ENCODE data around the gene TESK2. TPM values are rescaled to one million over a fixed set of nuclear protein-coding genes. Genes with fewer than 3 reads are reported as not detected.

The TESK2 gene
- total and polyA plus RNA-seq, 5 donors, result 1.6 to 4.7 (median 4.2) TPM

GRCh38 chr1:45325851-45326506, 165.0 kb downstream of the TESK2 start:
- H3K4me3 ChIP-seq (ENCODE audit: low read length), result peak overlapping the region; percentile 40
- peak in 1 of 2 donors; percentile 5 for ATAC-seq
- intact Hi-C loops (cut with DNase I), result no loop called here

GRCh38 chr1:45322486-45323040, 168.4 kb downstream of the TESK2 start:
- Histone ChIP-seq H3K27me3 (ENCODE audit: control insufficient read depth, insufficient read depth) (no peaks in the 10 kb centered on the region), H3K9me3 (ENCODE audit: control insufficient read depth, low read length) (no peaks in the 10 kb centered on the region), H3K4me1 (ENCODE audit: control insufficient read depth, insufficient read depth, low read length) (no peaks in the 10 kb centered on the region), H3K27ac (ENCODE audit: low read length) (no peak overlapping the region), H3K4me3 (ENCODE audit: low read length) (no peak overlapping the region)
- intact Hi-C loops (cut with DNase I), result no loop called here
- ATAC-seq (no peak), DNase-seq (no peak)
- 86% methylated on average over 10 of the region's 10 CpGs for WGBS

More at GRCh38 chr1:45325851-45326506, 165.0 kb downstream of the TESK2 start:
- Histone ChIP-seq H3K4me1 (ENCODE audit: control insufficient read depth, insufficient read depth, low read length) (no peaks in the 10 kb centered on the region), H3K27me3 (ENCODE audit: control insufficient read depth, insufficient read depth) (no peaks in the 10 kb centered on the region), H3K9me3 (ENCODE audit: control insufficient read depth, low read length) (no peaks in the 10 kb centered on the region), H3K27ac (ENCODE audit: low read length) (no peak overlapping the region)
- DNase-seq, result no peak
- WGBS, result 45% methylated on average over 6 of the region's 6 CpGs

GRCh38 chr1:45321444-45321843, 169.5 kb downstream of the TESK2 start:
- ATAC-seq (no peak), DNase-seq (no peak)
- Histone ChIP-seq H3K27ac (ENCODE audit: low read length) (no peak overlapping the region), H3K9me3 (ENCODE audit: control insufficient read depth, low read length) (no peaks in the 10 kb centered on the region), H3K4me1 (ENCODE audit: control insufficient read depth, insufficient read depth, low read length) (no peaks in the 10 kb centered on the region), H3K4me3 (ENCODE audit: low read length) (no peak overlapping the region), H3K27me3 (ENCODE audit: control insufficient read depth, insufficient read depth) (no peaks in the 10 kb centered on the region)
- intact Hi-C loops (cut with DNase I), result no loop called here
- WGBS, result 87% methylated on average over 5 of the region's 5 CpGs

- DNase-seq, result no peak
- intact Hi-C loops (cut with DNase I), result no loop called here
- Histone ChIP-seq H3K27ac (ENCODE audit: low read length) (no peak overlapping the region), H3K4me3 (ENCODE audit: low read length) (no peak overlapping the region), H3K4me1 (ENCODE audit: control insufficient read depth, insufficient read depth, low read length) (no peaks in the 10 kb centered on the region), H3K27me3 (ENCODE audit: control insufficient read depth, insufficient read depth) (no peaks in the 10 kb centered on the region), H3K9me3 (ENCODE audit: control insufficient read depth, low read length) (no peaks in the 10 kb centered on the region)
- WGBS, result 81% methylated on average over 4 of the region's 4 CpGs
- ATAC-seq, result no peak
Measured at GRCh38 chr1:45319761-45320160, 171.2 kb downstream of the TESK2 start.

DNA sequence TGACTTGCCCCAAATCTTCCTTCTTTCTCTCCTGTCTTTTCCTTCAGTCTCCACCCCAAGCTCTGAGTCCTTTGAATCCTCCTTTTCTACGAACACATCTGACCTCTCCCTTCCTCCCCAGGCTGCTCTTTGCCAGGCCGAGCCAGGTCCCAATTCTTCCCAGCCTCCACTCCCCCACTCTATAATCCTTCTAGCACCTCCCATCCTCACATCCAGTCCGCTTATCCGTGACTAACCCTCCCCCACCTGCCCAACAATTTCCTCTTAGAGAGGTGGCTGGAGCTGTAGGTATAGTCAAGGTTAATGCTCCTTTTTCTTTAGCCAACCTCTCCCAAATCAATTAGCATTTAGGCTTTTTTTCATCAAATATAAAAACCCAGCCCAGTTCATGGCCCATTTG, 173.8 kb downstream of the TESK2 start:
- 55% methylated on average over 4 of the region's 4 CpGs for WGBS
- DNase-seq (no peak), ATAC-seq (no peak)
- Histone ChIP-seq H3K4me1 (ENCODE audit: control insufficient read depth, insufficient read depth, low read length) (no peaks in the 10 kb centered on the region), H3K9me3 (ENCODE audit: control insufficient read depth, low read length) (no peaks in the 10 kb centered on the region), H3K27ac (ENCODE audit: low read length) (no peak overlapping the region), H3K27me3 (ENCODE audit: control insufficient read depth, insufficient read depth) (no peaks in the 10 kb centered on the region), H3K4me3 (ENCODE audit: low read length) (no peak overlapping the region)
- intact Hi-C loops (cut with DNase I), result no loop called here

DNA sequence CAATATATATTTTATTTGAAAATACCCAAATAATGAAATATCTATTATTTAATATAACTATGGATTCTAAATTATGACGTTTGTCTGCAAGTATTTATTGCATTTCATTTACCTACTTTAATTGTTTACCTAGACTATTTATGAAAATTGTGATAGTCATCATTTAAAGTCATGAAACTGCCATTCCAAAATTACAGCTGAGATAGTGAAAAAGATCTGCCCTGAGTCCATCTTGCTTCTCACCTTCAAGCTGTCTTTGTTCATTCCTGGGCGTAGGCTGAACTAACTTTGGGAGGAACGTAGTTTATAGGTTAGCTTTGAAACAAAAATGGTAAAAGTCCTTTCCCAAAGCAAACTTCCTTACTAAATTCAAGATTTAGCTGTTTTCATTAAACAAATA, 176.7 kb downstream of the TESK2 start:
- intact Hi-C loops (cut with DNase I), result no loop called here
- DNase-seq, result no peak
- H3K9me3 ChIP-seq (ENCODE audit: control insufficient read depth, low read length), result no peaks in the 10 kb centered on the region
- no peak overlapping the region for H3K4me3 ChIP-seq (ENCODE audit: low read length)
- WGBS, result 84% methylated on average over 3 of the region's 3 CpGs
- no peaks in the 10 kb centered on the region for H3K27me3 ChIP-seq (ENCODE audit: control insufficient read depth, insufficient read depth)
- no peaks in the 10 kb centered on the region for H3K4me1 ChIP-seq (ENCODE audit: control insufficient read depth, insufficient read depth, low read length)
- no peak for ATAC-seq
- no peak overlapping the region for H3K27ac ChIP-seq (ENCODE audit: low read length)

DNA sequence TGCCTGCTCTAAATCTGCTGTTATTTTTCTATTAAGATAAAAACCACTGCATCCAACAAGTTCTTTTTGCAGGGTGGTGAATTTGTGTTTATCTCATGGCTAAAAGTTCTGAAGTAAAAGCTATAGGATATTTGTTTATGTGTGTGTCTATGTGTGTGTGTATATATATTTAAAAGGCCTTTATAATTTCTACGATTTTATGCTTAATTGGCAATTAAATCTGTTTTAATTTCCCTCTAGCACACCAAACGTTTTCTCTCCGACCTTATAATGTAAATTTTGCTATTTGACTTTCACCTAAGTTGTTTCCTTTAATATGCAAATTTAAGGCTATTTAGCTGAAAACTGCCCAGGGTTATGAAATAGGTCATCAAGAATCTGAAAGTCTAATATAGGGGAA, 184.1 kb downstream of the TESK2 start:
- no peak for ATAC-seq
- Histone ChIP-seq H3K9me3 (ENCODE audit: control insufficient read depth, low read length) (no peaks in the 10 kb centered on the region), H3K27ac (ENCODE audit: low read length) (no peak overlapping the region), H3K4me3 (ENCODE audit: low read length) (no peak overlapping the region), H3K27me3 (ENCODE audit: control insufficient read depth, insufficient read depth) (no peaks in the 10 kb centered on the region), H3K4me1 (ENCODE audit: control insufficient read depth, insufficient read depth, low read length) (peaks cover 3% of the 10 kb centered on the region)
- WGBS, result 76% methylated on average over 3 of the region's 3 CpGs
- intact Hi-C loops (cut with DNase I), result loop anchor here in 1 of 4 donors (10.0 kb wide), 1 partner anchor 472 kb away; no protein-coding TSS in a partner anchor
- DNase-seq, result no peak

- ATAC-seq, result no peak
- Histone ChIP-seq H3K27me3 (ENCODE audit: control insufficient read depth, insufficient read depth) (no peaks in the 10 kb centered on the region), H3K27ac (ENCODE audit: low read length) (no peak overlapping the region), H3K4me3 (ENCODE audit: low read length) (no peak overlapping the region), H3K9me3 (ENCODE audit: control insufficient read depth, low read length) (no peaks in the 10 kb centered on the region), H3K4me1 (ENCODE audit: control insufficient read depth, insufficient read depth, low read length) (peaks cover 3% of the 10 kb centered on the region)
- no peak for DNase-seq
- intact Hi-C loops (cut with DNase I), result loop anchor here in 1 of 4 donors (10.0 kb wide), 1 partner anchor 472 kb away; no protein-coding TSS in a partner anchor
- 49% methylated on average over 8 of the region's 8 CpGs for WGBS
Measured at GRCh38 chr1:45306319-45306718, 184.6 kb downstream of the TESK2 start.

DNA sequence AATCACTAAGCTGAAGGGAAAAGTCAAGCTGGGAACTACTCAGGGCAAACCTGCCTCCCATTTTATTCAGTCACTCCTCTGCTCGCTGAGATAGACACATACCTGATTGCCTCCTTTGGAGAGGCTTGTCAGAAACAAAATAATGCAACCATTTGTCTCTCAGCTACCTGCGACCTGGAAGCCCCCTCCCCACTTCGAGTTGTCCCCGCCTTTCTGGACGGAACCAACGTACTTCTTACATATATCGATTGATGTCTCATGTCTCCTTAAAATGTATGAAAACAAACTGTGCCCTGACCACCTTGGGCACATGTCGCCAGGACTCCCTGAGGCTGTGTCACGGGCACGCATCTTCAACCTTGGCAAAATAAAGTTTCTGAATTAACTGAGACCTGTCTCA, 185.7 kb downstream of the TESK2 start:
- DNase-seq (no peak), ATAC-seq (no peak)
- 87% methylated on average over 10 of the region's 10 CpGs for WGBS
- Histone ChIP-seq H3K27ac (ENCODE audit: low read length) (no peak overlapping the region), H3K4me3 (ENCODE audit: low read length) (no peak overlapping the region), H3K4me1 (ENCODE audit: control insufficient read depth, insufficient read depth, low read length) (peaks cover 3% of the 10 kb centered on the region), H3K27me3 (ENCODE audit: control insufficient read depth, insufficient read depth) (no peaks in the 10 kb centered on the region), H3K9me3 (ENCODE audit: control insufficient read depth, low read length) (no peaks in the 10 kb centered on the region)
- intact Hi-C loops (cut with DNase I), result loop anchor here in 1 of 4 donors (10.0 kb wide), 1 partner anchor 470 kb away; no protein-coding TSS in a partner anchor

- Histone ChIP-seq H3K9me3 (ENCODE audit: control insufficient read depth, low read length) (no peaks in the 10 kb centered on the region), H3K4me3 (ENCODE audit: low read length) (peak overlapping the region; percentile 53), H3K27me3 (ENCODE audit: control insufficient read depth, insufficient read depth) (no peaks in the 10 kb centered on the region), H3K4me1 (ENCODE audit: control insufficient read depth, insufficient read depth, low read length) (peaks cover 3% of the 10 kb centered on the region), H3K27ac (ENCODE audit: low read length) (peak overlapping the region; percentile 79)
- DNase-seq (peak in 2 of 3 donors; percentile 64 to 67), ATAC-seq (no peak)
- WGBS, result 48% methylated on average over 15 of the region's 15 CpGs
- intact Hi-C loops (cut with DNase I), result loop anchor here in 2 of 4 donors (5.0 to 10.0 kb wide), 2 partner anchors 292 to 470 kb away; partner anchors contain the start of genes HECTD3 (in 1 of the 2) and UROD (in 1 of the 2)
Measured at GRCh38 chr1:45304311-45305081, 186.5 kb downstream of the TESK2 start.
